Endothelial cell (in vitro differentiated cells): ENCODE results near the gene DOCK4. TPM values are rescaled to one million over a fixed set of nuclear protein-coding genes. Genes with fewer than 3 reads are reported as not detected.
A peak's percentile ranks its signal among the peaks of the same experiment; 100 is the strongest.

Experiments
- DNase-seq: peaks from one replicate; pipeline ENCODE4 v3.0.0; 2021; ENCODE audit warnings: low spot score
- H3K27ac Mint-ChIP-seq: one replicate; pipeline ENCODE4 v1.8.0; 2021; ENCODE audit warnings: mixed read lengths, inconsistent platforms; ENCODE audit not compliant: unreplicated experiment
- H3K27me3 Mint-ChIP-seq: one replicate; pipeline ENCODE4 v1.8.0; 2021; ENCODE audit warnings: mild to moderate bottlenecking, moderate library complexity, mixed read lengths, inconsistent platforms; ENCODE audit not compliant: unreplicated experiment
- H3K36me3 Mint-ChIP-seq: one replicate; pipeline ENCODE4 v1.8.0; 2021; ENCODE audit warnings: mild to moderate bottlenecking, low read depth, mixed read lengths, inconsistent platforms; ENCODE audit not compliant: unreplicated experiment
- H3K4me1 Mint-ChIP-seq: one replicate; pipeline ENCODE4 v1.8.0; 2021; ENCODE audit warnings: mild to moderate bottlenecking, mixed read lengths, inconsistent platforms; ENCODE audit not compliant: unreplicated experiment
- H3K4me3 Mint-ChIP-seq: one replicate; pipeline ENCODE4 v1.8.0; 2021; ENCODE audit warnings: mild to moderate bottlenecking, mixed read lengths, inconsistent platforms; ENCODE audit not compliant: unreplicated experiment
- H3K9me3 Mint-ChIP-seq: one replicate; pipeline ENCODE4 v1.8.0; 2021; ENCODE audit warnings: mixed read lengths, inconsistent platforms; ENCODE audit not compliant: unreplicated experiment
- total RNA-seq: library from RNA; stranded (reverse); fragmentation: NEBNext Ultra II Directional; extraction: Animal tissue kit (Norgen Biotek cat#: 25700); gene quantifications from one replicate; pipeline ENCODE4 v1.2.1, GENCODE V29; 2021; ENCODE audit not compliant: unreplicated experiment
- TF ChIP-seq, protein P1 (sequence below): fragments of 200-600 bp; sonication (generic); IDR thresholded peaks from one replicate; pipeline ENCODE4 v1.5.0; 2021; ENCODE audit warnings: antibody characterized with exemption; ENCODE audit not compliant: unreplicated experiment

The DOCK4 gene
- total RNA-seq, 1 donor from 2014 or later = 99.2 TPM

DNA sequence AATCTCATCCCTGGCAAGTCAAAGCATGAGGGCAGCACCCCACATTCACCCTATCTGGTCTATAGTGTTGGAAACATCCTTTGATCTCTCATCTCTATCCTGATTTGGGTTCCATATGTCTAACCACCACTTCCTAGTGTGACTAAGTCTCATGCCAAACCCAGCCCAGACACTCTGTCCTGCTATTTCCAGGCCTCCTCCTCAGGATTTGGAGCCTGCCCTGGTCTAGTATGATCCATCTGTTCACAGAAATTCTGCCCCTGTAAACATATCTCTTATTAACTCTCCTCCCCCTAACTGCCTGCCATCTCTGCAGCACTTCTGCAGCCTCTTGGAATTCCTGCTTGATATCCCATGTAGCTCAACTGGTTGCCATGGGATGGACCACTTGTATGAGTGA is 323.0 kb downstream of the DOCK4 start:
- H3K4me3 Mint-ChIP-seq = peak overlapping the region; percentile 22
- peaks cover 18% of the 10 kb centered on the region for H3K4me1 Mint-ChIP-seq
- H3K9me3 Mint-ChIP-seq = no peaks in the 10 kb centered on the region
- DNase-seq = no peak
- H3K27me3 Mint-ChIP-seq = no peaks in the 10 kb centered on the region
- TF ChIP-seq, protein P1, sequence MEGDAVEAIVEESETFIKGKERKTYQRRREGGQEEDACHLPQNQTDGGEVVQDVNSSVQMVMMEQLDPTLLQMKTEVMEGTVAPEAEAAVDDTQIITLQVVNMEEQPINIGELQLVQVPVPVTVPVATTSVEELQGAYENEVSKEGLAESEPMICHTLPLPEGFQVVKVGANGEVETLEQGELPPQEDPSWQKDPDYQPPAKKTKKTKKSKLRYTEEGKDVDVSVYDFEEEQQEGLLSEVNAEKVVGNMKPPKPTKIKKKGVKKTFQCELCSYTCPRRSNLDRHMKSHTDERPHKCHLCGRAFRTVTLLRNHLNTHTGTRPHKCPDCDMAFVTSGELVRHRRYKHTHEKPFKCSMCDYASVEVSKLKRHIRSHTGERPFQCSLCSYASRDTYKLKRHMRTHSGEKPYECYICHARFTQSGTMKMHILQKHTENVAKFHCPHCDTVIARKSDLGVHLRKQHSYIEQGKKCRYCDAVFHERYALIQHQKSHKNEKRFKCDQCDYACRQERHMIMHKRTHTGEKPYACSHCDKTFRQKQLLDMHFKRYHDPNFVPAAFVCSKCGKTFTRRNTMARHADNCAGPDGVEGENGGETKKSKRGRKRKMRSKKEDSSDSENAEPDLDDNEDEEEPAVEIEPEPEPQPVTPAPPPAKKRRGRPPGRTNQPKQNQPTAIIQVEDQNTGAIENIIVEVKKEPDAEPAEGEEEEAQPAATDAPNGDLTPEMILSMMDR = no peak
- H3K36me3 Mint-ChIP-seq = peaks cover 41% of the 10 kb centered on the region
- H3K27ac Mint-ChIP-seq = no peak overlapping the region

DNA sequence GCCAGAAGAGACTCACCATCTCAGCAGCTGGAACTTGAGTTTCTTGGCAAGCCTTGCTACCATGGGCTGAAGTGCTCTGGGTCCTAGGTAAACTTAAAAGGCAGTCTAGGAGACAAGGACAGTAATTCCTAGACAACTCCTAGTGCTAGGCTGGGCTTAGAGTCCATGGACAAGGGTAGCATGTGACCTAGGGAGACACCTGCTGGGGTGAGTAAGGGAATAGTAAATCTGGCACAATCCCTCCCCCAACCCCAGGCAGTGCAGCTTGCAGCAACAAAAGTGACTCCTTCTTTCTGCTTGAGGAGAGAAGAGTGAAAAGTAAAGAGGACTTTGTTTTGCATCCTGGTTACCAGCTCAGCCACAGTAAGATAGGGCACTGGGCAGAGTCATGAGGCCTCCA is 327.4 kb downstream of the DOCK4 start:
- no peak for DNase-seq
- H3K9me3 Mint-ChIP-seq = no peaks in the 10 kb centered on the region
- no peaks in the 10 kb centered on the region for H3K27me3 Mint-ChIP-seq
- no peak overlapping the region for H3K4me3 Mint-ChIP-seq
- no peak overlapping the region for H3K27ac Mint-ChIP-seq
- TF ChIP-seq, protein P1 = no peak
- H3K36me3 Mint-ChIP-seq = peaks cover 47% of the 10 kb centered on the region
- peaks cover 44% of the 10 kb centered on the region for H3K4me1 Mint-ChIP-seq

DNA sequence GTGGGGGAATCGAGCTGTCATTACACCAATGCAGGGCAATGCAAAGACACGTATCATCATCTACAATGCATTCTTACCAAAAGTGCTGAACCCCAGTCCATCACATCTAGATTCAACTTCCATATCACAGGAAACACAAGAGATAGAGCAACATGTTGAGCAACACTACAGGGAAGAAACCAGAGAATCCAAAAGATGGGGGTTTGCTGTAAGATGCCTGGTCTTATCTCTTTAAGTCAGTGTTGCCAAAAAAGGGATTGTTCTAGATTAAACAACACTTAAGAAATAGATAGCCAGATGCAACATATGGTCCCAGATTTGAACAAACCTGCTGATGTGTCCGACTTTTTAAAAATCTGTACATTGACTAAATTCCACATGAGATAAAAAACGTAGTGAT is 328.3 kb downstream of the DOCK4 start:
- peaks cover 52% of the 10 kb centered on the region for H3K4me1 Mint-ChIP-seq
- H3K36me3 Mint-ChIP-seq = peaks cover 47% of the 10 kb centered on the region
- TF ChIP-seq, protein P1 = no peak
- H3K27me3 Mint-ChIP-seq = peaks cover 4% of the 10 kb centered on the region
- no peak for DNase-seq
- H3K9me3 Mint-ChIP-seq = no peaks in the 10 kb centered on the region
- no peak overlapping the region for H3K4me3 Mint-ChIP-seq
- peak overlapping the region; percentile 7 for H3K27ac Mint-ChIP-seq

DNA sequence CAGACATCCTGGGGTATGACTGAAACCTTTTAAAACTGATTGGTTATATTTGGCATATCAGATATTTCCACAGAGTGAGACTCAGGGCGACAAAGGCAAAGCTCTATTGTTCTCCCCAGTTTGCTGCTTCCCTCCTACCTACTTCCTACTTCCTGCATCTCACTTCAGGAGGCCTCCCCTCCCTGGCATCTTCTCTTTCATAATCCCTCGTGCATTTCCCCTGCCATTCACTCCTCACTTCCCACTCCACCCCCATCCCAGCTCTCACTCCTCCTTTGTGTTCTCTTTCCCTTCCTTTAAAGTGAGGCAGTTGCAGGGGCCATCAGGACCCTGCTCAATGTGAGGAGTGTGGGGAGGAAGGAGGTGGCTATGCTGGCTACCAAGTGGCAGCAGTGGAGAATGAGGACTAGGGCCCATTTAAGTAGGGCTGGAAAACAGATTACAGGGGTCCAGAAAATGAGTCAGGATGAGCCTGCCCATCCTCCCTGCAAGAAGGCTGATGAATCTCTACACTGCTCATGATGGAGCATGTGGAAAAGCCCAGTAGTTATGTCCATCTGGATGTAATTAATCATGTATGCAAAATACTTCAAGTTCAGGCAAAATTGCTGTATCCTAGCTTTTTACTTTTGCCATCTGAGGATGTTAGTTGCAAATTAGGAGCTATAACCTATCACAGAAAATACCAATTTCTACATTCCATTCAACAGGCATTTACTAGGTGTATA is 332.1 kb downstream of the DOCK4 start:
- DNase-seq = peak; percentile 36
- Mint-ChIP-seq H3K36me3 (peaks cover 44% of the 10 kb centered on the region), H3K27ac (peak overlapping the region; percentile 100), H3K27me3 (peaks cover 4% of the 10 kb centered on the region), H3K4me1 (peaks cover 62% of the 10 kb centered on the region), H3K9me3 (no peaks in the 10 kb centered on the region), H3K4me3 (peak overlapping the region; percentile 43)
- TF ChIP-seq, protein P1 = no peak

DNA sequence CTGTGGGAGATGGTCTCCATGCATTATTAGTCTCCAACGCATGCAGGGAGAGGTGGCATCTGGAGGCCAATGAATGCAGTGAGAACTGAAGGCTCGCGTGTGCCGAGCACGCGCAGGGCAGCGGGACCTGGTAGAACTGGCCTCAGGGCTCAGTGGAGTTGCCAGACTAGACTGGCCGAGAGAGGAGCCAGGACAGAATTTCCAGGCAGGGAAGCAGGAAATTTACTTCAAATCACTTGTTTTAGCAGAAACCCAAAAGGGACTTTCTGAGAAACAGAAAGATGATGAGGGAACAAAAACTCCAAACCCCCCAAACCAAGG is 332.9 kb downstream of the DOCK4 start:
- Mint-ChIP-seq H3K27me3 (peaks cover 4% of the 10 kb centered on the region), H3K27ac (peak overlapping the region; percentile 100), H3K4me3 (peak overlapping the region; percentile 38)

More for the DNA sequence above, 332.9 kb downstream of the DOCK4 start:
- TF ChIP-seq, protein P1 = no peak
- DNase-seq = peak; percentile 21
- Mint-ChIP-seq H3K4me1 (peaks cover 58% of the 10 kb centered on the region), H3K36me3 (peaks cover 42% of the 10 kb centered on the region), H3K9me3 (no peaks in the 10 kb centered on the region)
